GM23338 (cell line): Measurements from ENCODE around the gene CYLC2. TPM values are rescaled to one million over a fixed set of nuclear protein-coding genes. Genes with fewer than 3 reads are reported as not detected.

Experiments used
- ATAC-seq: fragments of 200-7000 bp; cut with Tn5 transposase; 3 replicates; pipeline ENCODE4 v1.9.1; 2020
- DNase-seq: peaks from one replicate; pipeline ENCODE4 v3.0.0-alpha.2; 2015; ENCODE audit warnings: low spot score
- H2AFZ ChIP-seq: fragments of 200-600 bp; sonication (generic); 2 replicates; pipeline ENCODE4 v1.8.0; 2016; ENCODE audit warnings: antibody characterized with exemption, mild to moderate bottlenecking, moderate library complexity
- H3F3A ChIP-seq: fragments of 200-600 bp; sonication (generic); replicated peaks from 2 replicates; pipeline ENCODE4 v1.8.0; 2017; ENCODE audit warnings: antibody characterized with exemption, mixed run types, low read depth
- H3K27ac ChIP-seq: fragments of 200-600 bp; sonication (generic); 2 replicates; pipeline ENCODE4 v1.6.1; 2016; ENCODE audit warnings: low read depth
- H3K27me3 ChIP-seq: fragments of 200-600 bp; sonication (generic); 2 replicates; pipeline ENCODE4 v1.8.0; 2016; ENCODE audit warnings: mild to moderate bottlenecking, mixed run types, moderate library complexity; ENCODE audit not compliant: insufficient read depth
- H3K36me3 ChIP-seq: fragments of 200-600 bp; sonication (generic); 2 replicates; pipeline ENCODE4 v1.8.0; 2016; ENCODE audit warnings: mild to moderate bottlenecking; ENCODE audit not compliant: insufficient read depth
- H3K4me1 ChIP-seq: fragments of 200-600 bp; sonication (generic); 2 replicates; pipeline ENCODE4 v1.8.0; 2016; ENCODE audit warnings: mild to moderate bottlenecking, moderate library complexity; ENCODE audit not compliant: insufficient read depth
- H3K4me2 ChIP-seq: fragments of 200-600 bp; sonication (generic); 2 replicates; pipeline ENCODE4 v1.7.1; 2017; ENCODE audit warnings: mixed run types
- H3K4me3 ChIP-seq: fragments of 200-600 bp; sonication (generic); 2 replicates; pipeline ENCODE4 v1.6.1; 2016; ENCODE audit warnings: mixed run types
- H3K79me2 ChIP-seq: fragments of 200-600 bp; sonication (generic); replicated peaks from 2 replicates; pipeline ENCODE4 v1.8.0; 2017; ENCODE audit warnings: mild to moderate bottlenecking; ENCODE audit not compliant: insufficient read depth
- H3K9me2 ChIP-seq: fragments of 200-600 bp; sonication (generic); 2 replicates; pipeline ENCODE4 v1.8.0; 2017; ENCODE audit not compliant: insufficient read depth
- H4K20me1 ChIP-seq: fragments of 200-600 bp; sonication (generic); replicated peaks from 2 replicates; pipeline ENCODE4 v1.8.0; 2017; ENCODE audit warnings: mild to moderate bottlenecking; ENCODE audit not compliant: insufficient read depth
- H3K27ac Mint-ChIP-seq: 2 replicates; pipeline ENCODE4 v1.8.0; 2020; ENCODE audit warnings: inconsistent platforms, mild to moderate bottlenecking, moderate library complexity, mixed read lengths
- H3K27me3 Mint-ChIP-seq: 3 replicates; pipeline ENCODE4 v1.8.0; 2022; ENCODE audit warnings: low read depth, mild to moderate bottlenecking, moderate library complexity, mixed read lengths, inconsistent platforms; ENCODE audit not compliant: insufficient read depth, poor library complexity
- H3K36me3 Mint-ChIP-seq: 3 replicates; pipeline ENCODE4 v1.8.0; 2021; ENCODE audit warnings: low read depth, mild to moderate bottlenecking, inconsistent platforms, moderate library complexity, mixed read lengths
- H3K4me1 Mint-ChIP-seq: 3 replicates; pipeline ENCODE4 v1.8.0; 2020; ENCODE audit warnings: mild to moderate bottlenecking, inconsistent platforms, mixed read lengths
- H3K4me3 Mint-ChIP-seq: 3 replicates; pipeline ENCODE4 v1.8.0; 2021; ENCODE audit warnings: moderate library complexity, mild to moderate bottlenecking, inconsistent platforms, mixed read lengths
- H3K9me3 Mint-ChIP-seq: 3 replicates; pipeline ENCODE4 v1.8.0; 2020; ENCODE audit warnings: moderate library complexity, mild to moderate bottlenecking, inconsistent platforms, mixed read lengths
- EZH2 ChIP-seq: fragments of 200-600 bp; sonication (generic); IDR thresholded peaks from one replicate; pipeline ENCODE4 v1.8.0; 2017; ENCODE audit warnings: antibody characterized with exemption, mild to moderate bottlenecking, low read depth; ENCODE audit not compliant: unreplicated experiment
- EZH2phosphoT487 ChIP-seq: fragments of 200-600 bp; sonication (generic); IDR thresholded peaks from one replicate; pipeline ENCODE4 v1.8.1; 2018; ENCODE audit warnings: antibody characterized with exemption; ENCODE audit not compliant: unreplicated experiment
- JUNB ChIP-seq: IDR thresholded peaks from one replicate; pipeline ENCODE4 v1.6.1; 2016; ENCODE audit warnings: antibody characterized with exemption; ENCODE audit not compliant: unreplicated experiment
- NANOG ChIP-seq: IDR thresholded peaks from 2 replicates; pipeline ENCODE4 v1.6.1; 2016; ENCODE audit warnings: antibody characterized with exemption, borderline replicate concordance
- STAT1 ChIP-seq: IDR thresholded peaks from one replicate; pipeline ENCODE4 v1.6.1; 2016; ENCODE audit warnings: antibody characterized with exemption; ENCODE audit not compliant: unreplicated experiment
- polyA plus RNA-seq: library from polyadenylated mRNA; unstranded; fragments of >200 nt; fragmentation: Nextera tagmentation; extraction: Ambion mirVana; gene quantifications from 2 replicates; pipeline ENCODE4 v1.2.1, GENCODE V29; 2016
- total RNA-seq: library from RNA; depleted of rRNA; stranded (reverse); fragments of >200 nt; shearing (Covaris generic); gene quantifications from 2 replicates; pipeline ENCODE4 v1.2.3, GENCODE V29; 2014
- TF ChIP-seq, protein P1 (sequence below): fragments of 250-450 bp; sonication (Bioruptor Pico); IDR thresholded peaks from 2 replicates; pipeline ENCODE4 v1.5.0; 2020; ENCODE audit warnings: mild to moderate bottlenecking, moderate library complexity
- TF ChIP-seq, protein P2 (sequence below): IDR thresholded peaks from one replicate; pipeline ENCODE4 v1.6.1; 2018; ENCODE audit warnings: antibody characterized with exemption; ENCODE audit not compliant: unreplicated experiment
- TF ChIP-seq, protein P3 (sequence below): IDR thresholded peaks from 2 replicates; pipeline ENCODE4 v1.6.1; 2016; ENCODE audit warnings: antibody characterized with exemption

Gene CYLC2
- total and polyA plus RNA-seq, 2 experiments from 2014 or later, result not detected

DNA sequence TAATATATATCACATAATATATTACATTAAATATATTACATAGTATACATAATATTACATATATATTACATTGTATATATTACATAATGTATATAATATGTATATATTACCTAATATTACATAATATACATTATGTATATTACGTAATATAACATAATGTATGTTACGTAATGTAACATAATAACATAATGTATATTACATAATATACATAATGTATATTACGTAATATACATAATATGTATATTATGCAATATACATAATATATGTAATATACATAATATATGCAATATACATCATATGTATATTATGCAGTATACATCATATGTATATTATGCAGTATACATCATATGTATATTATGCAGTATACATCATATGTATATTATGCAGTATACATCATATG is 19.1 kb downstream of the CYLC2 start (continued):
- TF ChIP-seq, protein P1, sequence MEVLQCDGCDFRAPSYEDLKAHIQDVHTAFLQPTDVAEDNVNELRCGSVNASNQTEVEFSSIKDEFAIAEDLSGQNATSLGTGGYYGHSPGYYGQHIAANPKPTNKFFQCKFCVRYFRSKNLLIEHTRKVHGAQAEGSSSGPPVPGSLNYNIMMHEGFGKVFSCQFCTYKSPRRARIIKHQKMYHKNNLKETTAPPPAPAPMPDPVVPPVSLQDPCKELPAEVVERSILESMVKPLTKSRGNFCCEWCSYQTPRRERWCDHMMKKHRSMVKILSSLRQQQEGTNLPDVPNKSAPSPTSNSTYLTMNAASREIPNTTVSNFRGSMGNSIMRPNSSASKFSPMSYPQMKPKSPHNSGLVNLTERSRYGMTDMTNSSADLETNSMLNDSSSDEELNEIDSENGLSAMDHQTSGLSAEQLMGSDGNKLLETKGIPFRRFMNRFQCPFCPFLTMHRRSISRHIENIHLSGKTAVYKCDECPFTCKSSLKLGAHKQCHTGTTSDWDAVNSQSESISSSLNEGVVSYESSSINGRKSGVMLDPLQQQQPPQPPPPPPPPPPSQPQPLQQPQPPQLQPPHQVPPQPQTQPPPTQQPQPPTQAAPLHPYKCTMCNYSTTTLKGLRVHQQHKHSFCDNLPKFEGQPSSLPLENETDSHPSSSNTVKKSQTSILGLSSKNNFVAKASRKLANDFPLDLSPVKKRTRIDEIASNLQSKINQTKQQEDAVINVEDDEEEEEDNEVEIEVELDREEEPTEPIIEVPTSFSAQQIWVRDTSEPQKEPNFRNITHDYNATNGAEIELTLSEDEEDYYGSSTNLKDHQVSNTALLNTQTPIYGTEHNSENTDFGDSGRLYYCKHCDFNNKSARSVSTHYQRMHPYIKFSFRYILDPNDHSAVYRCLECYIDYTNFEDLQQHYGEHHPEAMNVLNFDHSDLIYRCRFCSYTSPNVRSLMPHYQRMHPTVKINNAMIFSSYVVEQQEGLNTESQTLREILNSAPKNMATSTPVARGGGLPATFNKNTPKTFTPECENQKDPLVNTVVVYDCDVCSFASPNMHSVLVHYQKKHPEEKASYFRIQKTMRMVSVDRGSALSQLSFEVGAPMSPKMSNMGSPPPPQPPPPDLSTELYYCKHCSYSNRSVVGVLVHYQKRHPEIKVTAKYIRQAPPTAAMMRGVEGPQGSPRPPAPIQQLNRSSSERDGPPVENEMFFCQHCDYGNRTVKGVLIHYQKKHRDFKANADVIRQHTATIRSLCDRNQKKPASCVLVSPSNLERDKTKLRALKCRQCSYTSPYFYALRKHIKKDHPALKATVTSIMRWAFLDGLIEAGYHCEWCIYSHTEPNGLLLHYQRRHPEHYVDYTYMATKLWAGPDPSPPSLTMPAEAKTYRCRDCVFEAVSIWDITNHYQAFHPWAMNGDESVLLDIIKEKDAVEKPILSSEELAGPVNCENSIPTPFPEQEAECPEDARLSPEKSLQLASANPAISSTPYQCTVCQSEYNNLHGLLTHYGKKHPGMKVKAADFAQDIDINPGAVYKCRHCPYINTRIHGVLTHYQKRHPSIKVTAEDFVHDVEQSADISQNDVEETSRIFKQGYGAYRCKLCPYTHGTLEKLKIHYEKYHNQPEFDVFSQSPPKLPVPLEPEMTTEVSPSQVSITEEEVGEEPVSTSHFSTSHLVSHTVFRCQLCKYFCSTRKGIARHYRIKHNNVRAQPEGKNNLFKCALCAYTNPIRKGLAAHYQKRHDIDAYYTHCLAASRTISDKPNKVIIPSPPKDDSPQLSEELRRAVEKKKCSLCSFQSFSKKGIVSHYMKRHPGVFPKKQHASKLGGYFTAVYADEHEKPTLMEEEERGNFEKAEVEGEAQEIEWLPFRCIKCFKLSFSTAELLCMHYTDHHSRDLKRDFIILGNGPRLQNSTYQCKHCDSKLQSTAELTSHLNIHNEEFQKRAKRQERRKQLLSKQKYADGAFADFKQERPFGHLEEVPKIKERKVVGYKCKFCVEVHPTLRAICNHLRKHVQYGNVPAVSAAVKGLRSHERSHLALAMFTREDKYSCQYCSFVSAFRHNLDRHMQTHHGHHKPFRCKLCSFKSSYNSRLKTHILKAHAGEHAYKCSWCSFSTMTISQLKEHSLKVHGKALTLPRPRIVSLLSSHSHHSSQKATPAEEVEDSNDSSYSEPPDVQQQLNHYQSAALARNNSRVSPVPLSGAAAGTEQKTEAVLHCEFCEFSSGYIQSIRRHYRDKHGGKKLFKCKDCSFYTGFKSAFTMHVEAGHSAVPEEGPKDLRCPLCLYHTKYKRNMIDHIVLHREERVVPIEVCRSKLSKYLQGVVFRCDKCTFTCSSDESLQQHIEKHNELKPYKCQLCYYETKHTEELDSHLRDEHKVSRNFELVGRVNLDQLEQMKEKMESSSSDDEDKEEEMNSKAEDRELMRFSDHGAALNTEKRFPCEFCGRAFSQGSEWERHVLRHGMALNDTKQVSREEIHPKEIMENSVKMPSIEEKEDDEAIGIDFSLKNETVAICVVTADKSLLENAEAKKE (CRISPR knock-in tag), result no peak
- no peak for TF ChIP-seq NANOG

DNA sequence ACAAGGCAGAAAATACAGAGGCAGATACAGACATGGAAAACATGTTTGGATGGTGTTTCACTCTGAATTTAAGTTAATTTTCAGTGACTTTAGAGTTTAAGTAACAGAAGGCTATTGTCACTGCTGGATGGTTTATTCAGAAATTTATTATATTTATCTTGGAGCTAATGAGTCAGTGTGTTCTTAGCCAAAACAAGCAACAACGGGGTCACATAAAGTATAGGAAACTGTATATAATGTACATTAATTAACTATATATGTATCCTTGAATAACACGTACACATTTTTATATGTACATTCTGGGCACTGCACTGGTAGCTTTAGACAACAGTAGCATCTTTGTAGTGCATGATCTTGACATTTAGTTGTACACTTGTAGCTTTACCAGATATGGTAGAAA is 30.7 kb downstream of the CYLC2 start:
- H3K4me3 ChIP-seq, result no peak overlapping the region
- no peak for DNase-seq
- H4K20me1 ChIP-seq, result no peaks in the 10 kb centered on the region
- H3K4me1 ChIP-seq, result no peaks in the 10 kb centered on the region
- Mint-ChIP-seq H3K27me3 (peaks cover 2% of the 10 kb centered on the region), H3K9me3 (peaks cover 92% of the 10 kb centered on the region), H3K27ac (no peak overlapping the region), H3K4me3 (no peak overlapping the region), H3K36me3 (peaks cover 16% of the 10 kb centered on the region), H3K4me1 (no peaks in the 10 kb centered on the region)
- H3K36me3 ChIP-seq, result peaks cover 17% of the 10 kb centered on the region; the same call in 1 of the 2 replicates
- no peaks in the 10 kb centered on the region for H3F3A ChIP-seq
- no peaks in the 10 kb centered on the region for H3K9me2 ChIP-seq
- H3K27me3 ChIP-seq, result no peaks in the 10 kb centered on the region
- H3K79me2 ChIP-seq, result no peaks in the 10 kb centered on the region
- no peak overlapping the region for H2AFZ ChIP-seq
- H3K4me2 ChIP-seq, result no peak overlapping the region
- TF ChIP-seq NANOG (no peak), STAT1 (no peak), JUNB (no peak), EZH2 (no peak), EZH2phosphoT487 (no peak)
- TF ChIP-seq, protein P2, sequence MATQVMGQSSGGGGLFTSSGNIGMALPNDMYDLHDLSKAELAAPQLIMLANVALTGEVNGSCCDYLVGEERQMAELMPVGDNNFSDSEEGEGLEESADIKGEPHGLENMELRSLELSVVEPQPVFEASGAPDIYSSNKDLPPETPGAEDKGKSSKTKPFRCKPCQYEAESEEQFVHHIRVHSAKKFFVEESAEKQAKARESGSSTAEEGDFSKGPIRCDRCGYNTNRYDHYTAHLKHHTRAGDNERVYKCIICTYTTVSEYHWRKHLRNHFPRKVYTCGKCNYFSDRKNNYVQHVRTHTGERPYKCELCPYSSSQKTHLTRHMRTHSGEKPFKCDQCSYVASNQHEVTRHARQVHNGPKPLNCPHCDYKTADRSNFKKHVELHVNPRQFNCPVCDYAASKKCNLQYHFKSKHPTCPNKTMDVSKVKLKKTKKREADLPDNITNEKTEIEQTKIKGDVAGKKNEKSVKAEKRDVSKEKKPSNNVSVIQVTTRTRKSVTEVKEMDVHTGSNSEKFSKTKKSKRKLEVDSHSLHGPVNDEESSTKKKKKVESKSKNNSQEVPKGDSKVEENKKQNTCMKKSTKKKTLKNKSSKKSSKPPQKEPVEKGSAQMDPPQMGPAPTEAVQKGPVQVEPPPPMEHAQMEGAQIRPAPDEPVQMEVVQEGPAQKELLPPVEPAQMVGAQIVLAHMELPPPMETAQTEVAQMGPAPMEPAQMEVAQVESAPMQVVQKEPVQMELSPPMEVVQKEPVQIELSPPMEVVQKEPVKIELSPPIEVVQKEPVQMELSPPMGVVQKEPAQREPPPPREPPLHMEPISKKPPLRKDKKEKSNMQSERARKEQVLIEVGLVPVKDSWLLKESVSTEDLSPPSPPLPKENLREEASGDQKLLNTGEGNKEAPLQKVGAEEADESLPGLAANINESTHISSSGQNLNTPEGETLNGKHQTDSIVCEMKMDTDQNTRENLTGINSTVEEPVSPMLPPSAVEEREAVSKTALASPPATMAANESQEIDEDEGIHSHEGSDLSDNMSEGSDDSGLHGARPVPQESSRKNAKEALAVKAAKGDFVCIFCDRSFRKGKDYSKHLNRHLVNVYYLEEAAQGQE, result no peak
- TF ChIP-seq, protein P3, sequence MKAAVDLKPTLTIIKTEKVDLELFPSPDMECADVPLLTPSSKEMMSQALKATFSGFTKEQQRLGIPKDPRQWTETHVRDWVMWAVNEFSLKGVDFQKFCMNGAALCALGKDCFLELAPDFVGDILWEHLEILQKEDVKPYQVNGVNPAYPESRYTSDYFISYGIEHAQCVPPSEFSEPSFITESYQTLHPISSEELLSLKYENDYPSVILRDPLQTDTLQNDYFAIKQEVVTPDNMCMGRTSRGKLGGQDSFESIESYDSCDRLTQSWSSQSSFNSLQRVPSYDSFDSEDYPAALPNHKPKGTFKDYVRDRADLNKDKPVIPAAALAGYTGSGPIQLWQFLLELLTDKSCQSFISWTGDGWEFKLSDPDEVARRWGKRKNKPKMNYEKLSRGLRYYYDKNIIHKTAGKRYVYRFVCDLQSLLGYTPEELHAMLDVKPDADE, result no peak
- ATAC-seq, result no peak
- no peak overlapping the region for H3K27ac ChIP-seq
